Ovary (tissue), 9 donors: Measurements from ENCODE around the gene SPATA2L. TPM values are rescaled to one million over a fixed set of nuclear protein-coding genes. Genes with fewer than 3 reads are reported as not detected.

Experiments
- DNase-seq, 5 donors: peaks; one replicate each; pipeline ENCODE4 v3.0.0-alpha.2; 2019 to 2020
- H3K27ac ChIP-seq, 2 donors: fragments of 200-600 bp; one replicate each; pipeline versions ENCODE4 v1.5.1 to v1.8.0; 2019 to 2022
- H3K27me3 ChIP-seq: fragments of 200-600 bp; one replicate; pipeline ENCODE4 v1.8.0; 2022
- H3K36me3 ChIP-seq: fragments of 200-600 bp; sonication (generic); one replicate; pipeline ENCODE4 v1.5.1; 2019
- H3K4me1 ChIP-seq: one replicate; pipeline ENCODE4 v1.8.1; 2013; ENCODE audit warnings: mild to moderate bottlenecking, moderate library complexity; ENCODE audit not compliant: insufficient read depth
- H3K4me3 ChIP-seq: fragments of 200-600 bp; sonication (generic); one replicate; pipeline ENCODE4 v1.5.1; 2017
- H3K9me3 ChIP-seq, 2 donors: fragments of 200-600 bp in 1 of 2; sonication (generic) in 1 of 2; one replicate each; pipeline versions ENCODE4 v1.5.1 to v1.8.1; 2013 to 2019; ENCODE audit warnings: mild to moderate bottlenecking in 1 of 2, moderate library complexity in 1 of 2
- CTCF ChIP-seq, 3 donors: fragments of 450-650 bp in 2 of 3; fragments of 200-600 bp in 1 of 3; IDR thresholded peaks; one replicate each; pipeline versions ENCODE4 v1.5.1 to v1.8.0; 2016 to 2022; ENCODE audit warnings: antibody characterized with exemption in 3 of 3, mild to moderate bottlenecking in 1 of 3
- EP300 ChIP-seq: sonication (generic); formaldehyde crosslinking; IDR thresholded peaks from one replicate; pipeline ENCODE4 v1.6.1; 2017; ENCODE audit warnings: antibody characterized with exemption
- POLR2A ChIP-seq: fragments of 450-650 bp; IDR thresholded peaks from one replicate; pipeline ENCODE4 v1.6.1; 2017; ENCODE audit warnings: antibody characterized with exemption, mild to moderate bottlenecking, moderate library complexity
- WGBS, 3 donors: extraction: QIAGEN DNeasy Blood & Tissue Kit in 1 of 3; methylation state at CpG; one replicate each; pipeline versions ENCODE4 v1.1.5 to v1.1.7; 2013 to 2017; 5-methylcytosine and 5-hydroxymethylcytosine counted together
- intact Hi-C, 4 donors: fragments of 100-400 bp; cut with DNase I; formaldehyde crosslinking; loops; one replicate each; pipeline versions ENCODE4 v1.11.0 to v1.15.1; 2022 to 2023
- polyA plus RNA-seq, 2 donors: library from polyadenylated mRNA; stranded (reverse); fragments of 200-250 nt in 1 of 2; fragments of 350-450 nt in 1 of 2; fragmentation: Illumina TruSeq in 1 of 2; extraction: RNeasy Lipid Tissue Mini Kit (QIAGEN cat#74804) in 1 of 2; gene quantifications; one replicate each; pipeline ENCODE4 v1.2.3, GENCODE V29; 2013 to 2014
- total RNA-seq, 7 donors: library from RNA; depleted of rRNA in 2 of 7; stranded (reverse); fragments of >200 nt in 2 of 7; fragmentation: NEBNext Ultra II Directional in 3 of 7; extraction: Animal tissue kit (Norgen Biotek cat#: 25700) in 3 of 7; gene quantifications; one replicate each; pipeline versions ENCODE4 v1.1.0 to v1.2.4, GENCODE V29; 2016 to 2023
- donor health status: DM: no; HTN: no; CAD: no; lungs with moderate emphysema.
- donor health status: DM: no; HTN: no; CAD: no.
- donor health status: Bipolar disorder and iron deficiency.
- donor health status: DM: yes; HTN: yes; CAD: no.
- donor health status: DM: no; HTN: no; CAD: no.
- donor health status: DM: yes; HTN: yes; CAD: no.

The SPATA2L gene
- total and polyA plus RNA-seq, 9 donors = 0.42 to 29.8 (median 5.2) TPM

DNA sequence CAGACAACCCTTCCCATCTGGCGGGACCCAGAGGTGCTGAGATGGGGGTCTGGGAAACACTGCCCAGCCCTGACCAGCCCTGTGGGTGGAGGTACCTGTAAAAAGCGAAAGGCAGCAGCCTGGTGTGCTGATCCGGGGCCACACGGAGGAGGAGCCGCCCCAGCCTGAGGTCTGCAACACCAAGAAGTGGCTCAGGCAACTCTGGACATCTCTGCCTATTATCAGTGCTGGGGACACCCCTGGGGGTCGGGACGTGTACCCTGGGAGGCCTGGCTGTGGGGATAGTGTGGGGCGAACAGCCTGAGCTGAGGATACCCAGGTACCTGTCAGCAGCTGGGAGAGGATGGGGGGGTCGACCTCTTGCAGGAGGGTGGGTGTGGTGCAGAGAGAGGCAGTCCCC is 37.9 kb upstream of the SPATA2L start:
- Histone ChIP-seq H3K9me3 (no peaks in the 10 kb centered on the region), H3K4me1 (no peaks in the 10 kb centered on the region), H3K36me3 (no peaks in the 10 kb centered on the region), H3K27ac (no peak overlapping the region), H3K27me3 (no peaks in the 10 kb centered on the region), H3K4me3 (no peak overlapping the region)
- intact Hi-C loops = no loop called here
- 84 to 86% (median 84%) methylated on average over 9 of the region's 9 CpGs for WGBS, 3 donors
- no peak for DNase-seq
- TF ChIP-seq EP300 (no peak), POLR2A (no peak), CTCF (IDR thresholded peaks at IDR 0.05) (no peak)

GRCh38 chr16:89738538-89739317 is 37.2 kb upstream of the SPATA2L start:
- H3K4me3 ChIP-seq = no peak overlapping the region
- intact Hi-C loops = no loop called here
- WGBS, 3 donors = 74% methylated on average over 20 of the region's 20 CpGs

DNA sequence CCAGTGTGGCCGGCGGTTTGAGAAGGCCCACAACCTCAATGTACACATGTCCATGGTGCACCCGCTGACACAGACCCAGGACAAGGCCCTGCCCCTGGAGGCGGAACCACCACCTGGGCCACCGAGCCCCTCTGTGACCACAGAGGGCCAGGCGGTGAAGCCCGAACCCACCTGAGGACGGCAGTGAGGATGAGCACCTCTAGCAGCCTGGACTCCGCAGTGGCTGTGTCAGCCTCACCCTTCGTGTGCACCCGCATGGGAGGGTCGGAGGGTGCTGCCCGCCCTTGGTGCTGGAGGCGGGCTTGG is 36.5 kb upstream of the SPATA2L start:
- 86 to 94% (median 88%) methylated on average over 14 of the region's 14 CpGs for WGBS, 3 donors
- no peaks in the 10 kb centered on the region for H3K4me1 ChIP-seq
- no peak overlapping the region for H3K4me3 ChIP-seq
- H3K9me3 ChIP-seq = no peaks in the 10 kb centered on the region
- no peak overlapping the region for H3K27ac ChIP-seq
- H3K27me3 ChIP-seq = no peaks in the 10 kb centered on the region
- TF ChIP-seq POLR2A (no peak), CTCF (IDR thresholded peaks at IDR 0.05) (no peak)
- DNase-seq = no peak
- H3K36me3 ChIP-seq = no peaks in the 10 kb centered on the region
- intact Hi-C loops = no loop called here

More at GRCh38 chr16:89738538-89739317, 37.2 kb upstream of the SPATA2L start:
- Histone ChIP-seq H3K36me3 (no peaks in the 10 kb centered on the region), H3K4me1 (no peaks in the 10 kb centered on the region), H3K27ac (no peak overlapping the region), H3K27me3 (no peaks in the 10 kb centered on the region), H3K9me3 (no peaks in the 10 kb centered on the region)
- TF ChIP-seq POLR2A (no peak), EP300 (no peak), CTCF (IDR thresholded peaks at IDR 0.05) (no peak)
- DNase-seq = no peak

DNA sequence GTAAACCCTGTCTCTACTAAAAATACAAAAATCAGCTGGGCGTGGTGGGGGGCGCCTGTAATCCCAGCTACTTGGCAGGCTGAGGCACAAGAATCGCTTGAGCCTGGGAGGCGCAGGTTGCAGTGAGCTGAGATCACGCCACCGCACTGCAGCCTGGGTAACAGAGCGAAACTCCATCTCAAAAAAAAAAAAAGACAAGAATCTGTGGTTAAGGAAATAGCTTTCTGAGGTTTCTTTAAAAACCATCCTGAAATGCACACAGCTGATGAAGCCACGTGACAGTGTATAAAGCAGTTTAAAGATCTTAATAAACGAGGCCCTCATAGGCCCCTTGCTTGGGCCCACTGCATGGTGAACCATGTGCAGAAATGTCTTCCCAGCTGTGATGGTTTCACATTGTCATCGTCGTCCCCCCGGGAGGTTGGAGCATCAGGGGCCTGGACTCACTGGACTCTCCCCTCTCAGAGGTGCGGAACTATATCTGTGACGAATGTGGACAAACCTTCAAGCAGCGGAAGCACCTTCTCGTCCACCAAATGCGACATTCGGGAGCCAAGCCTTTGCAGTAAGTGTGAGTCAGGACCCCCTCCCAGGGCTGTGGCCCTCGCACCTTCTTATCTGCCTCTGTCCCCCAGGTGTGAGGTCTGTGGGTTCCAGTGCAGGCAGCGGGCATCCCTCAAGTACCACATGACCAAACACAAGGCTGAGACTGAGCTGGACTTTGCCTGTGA is 36.0 kb upstream of the SPATA2L start:
- Histone ChIP-seq H3K27ac (no peak overlapping the region), H3K27me3 (no peaks in the 10 kb centered on the region), H3K4me1 (no peaks in the 10 kb centered on the region), H3K4me3 (no peak overlapping the region), H3K9me3 (no peaks in the 10 kb centered on the region), H3K36me3 (no peaks in the 10 kb centered on the region)
- DNase-seq = no peak
- TF ChIP-seq POLR2A = no peak
- no peak for TF ChIP-seq CTCF (IDR thresholded peaks at IDR 0.05)
- no peak for TF ChIP-seq EP300
- 88 to 91% (median 89%) methylated on average over 20 of the region's 20 CpGs for WGBS, 3 donors
- intact Hi-C loops = no loop called here
